Activated T-helper 2 cell treated with anti-CD3 and anti-CD28 coated beads, Interferon-gamma antibody, Interleukin-2, Interleukin-4, amounts not matched to agents 10 μg/mL and 5 μg/mL and 100 μg/mL, durations not matched to agents 14 hours and 24 hours and 36 hours (primary cell): ENCODE results near the gene FAM180A. TPM values are rescaled to one million over a fixed set of nuclear protein-coding genes. Genes with fewer than 3 reads are reported as not detected.

Experiments used
- DNase-seq: peaks from one replicate; pipeline ENCODE4 v3.0.0; 2021; ENCODE audit warnings: low spot score
- H3K27ac Mint-ChIP-seq: one replicate; pipeline ENCODE4 v1.8.0; 2021; ENCODE audit warnings: mixed read lengths
- H3K27me3 Mint-ChIP-seq: one replicate; pipeline ENCODE4 v1.8.0; 2021; ENCODE audit warnings: low read depth, mixed read lengths
- H3K36me3 Mint-ChIP-seq: one replicate; pipeline ENCODE4 v1.8.0; 2021; ENCODE audit warnings: low read depth, mixed read lengths
- H3K4me1 Mint-ChIP-seq: one replicate; pipeline ENCODE4 v1.8.0; 2021; ENCODE audit warnings: low read depth, mixed read lengths
- H3K4me3 Mint-ChIP-seq: one replicate; pipeline ENCODE4 v1.8.0; 2021; ENCODE audit warnings: low read depth, mild to moderate bottlenecking, moderate library complexity, mixed read lengths
- H3K9me3 Mint-ChIP-seq: one replicate; pipeline ENCODE4 v1.8.0; 2021; ENCODE audit warnings: mixed read lengths
- intact Hi-C: fragments of 100-400 bp; cut with micrococcal nuclease; formaldehyde crosslinking; loops from one replicate; pipeline ENCODE4 v1.15.1; 2023
- total RNA-seq: library from RNA; stranded (reverse); gene quantifications from 2 replicates; pipeline ENCODE4 v1.2.3, GENCODE V29; 2022

The FAM180A gene
- total RNA-seq, 1 donor from 2014 or later = not detected

GRCh38 chr7:135726911-135727673, 21.5 kb downstream of the FAM180A start:
- Mint-ChIP-seq H3K4me1 (no peaks in the 10 kb centered on the region), H3K36me3 (no peaks in the 10 kb centered on the region), H3K27me3 (peaks cover 3% of the 10 kb centered on the region), H3K9me3 (no peaks in the 10 kb centered on the region), H3K4me3 (no peak overlapping the region), H3K27ac (no peak overlapping the region)
- intact Hi-C loops = no loop called here
- DNase-seq = no peak

- Mint-ChIP-seq H3K27ac (no peak overlapping the region), H3K4me3 (no peak overlapping the region), H3K36me3 (no peaks in the 10 kb centered on the region), H3K9me3 (no peaks in the 10 kb centered on the region), H3K4me1 (no peaks in the 10 kb centered on the region), H3K27me3 (peaks cover 3% of the 10 kb centered on the region)
- intact Hi-C loops = no loop called here
- DNase-seq = no peak
Observed at GRCh38 chr7:135726276-135726788, 22.3 kb downstream of the FAM180A start.

DNA sequence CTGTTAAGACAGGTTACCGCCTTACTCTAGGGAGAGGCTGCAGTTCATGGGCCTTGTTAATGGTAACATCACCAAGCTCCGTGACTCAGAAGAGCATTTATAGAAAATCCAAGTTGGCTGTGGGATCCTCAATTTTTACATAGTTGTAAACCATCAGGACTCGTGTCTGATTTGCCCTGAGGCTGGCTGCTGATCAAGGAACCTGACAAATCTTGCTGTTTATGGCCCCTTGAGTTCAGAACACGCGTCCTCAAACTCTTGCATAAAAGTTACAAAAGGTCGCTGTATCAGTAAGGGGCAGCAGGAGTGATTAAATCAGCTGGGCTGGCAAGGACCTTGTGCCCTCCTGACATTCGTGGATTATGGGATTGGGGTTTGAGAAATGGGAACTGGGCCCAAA, 25.2 kb downstream of the FAM180A start:
- intact Hi-C loops = no loop called here
- no peaks in the 10 kb centered on the region for H3K9me3 Mint-ChIP-seq
- H3K36me3 Mint-ChIP-seq = no peaks in the 10 kb centered on the region
- H3K27ac Mint-ChIP-seq = no peak overlapping the region
- H3K27me3 Mint-ChIP-seq = peaks cover 3% of the 10 kb centered on the region
- no peak overlapping the region for H3K4me3 Mint-ChIP-seq
- no peaks in the 10 kb centered on the region for H3K4me1 Mint-ChIP-seq
- DNase-seq = no peak

- H3K36me3 Mint-ChIP-seq = no peaks in the 10 kb centered on the region
- intact Hi-C loops = no loop called here
- DNase-seq = no peak
- no peak overlapping the region for H3K27ac Mint-ChIP-seq
- H3K9me3 Mint-ChIP-seq = no peaks in the 10 kb centered on the region
- H3K27me3 Mint-ChIP-seq = peaks cover 3% of the 10 kb centered on the region
- H3K4me3 Mint-ChIP-seq = no peak overlapping the region
- no peaks in the 10 kb centered on the region for H3K4me1 Mint-ChIP-seq
Observed at GRCh38 chr7:135721198-135721820, 27.3 kb downstream of the FAM180A start.

DNA sequence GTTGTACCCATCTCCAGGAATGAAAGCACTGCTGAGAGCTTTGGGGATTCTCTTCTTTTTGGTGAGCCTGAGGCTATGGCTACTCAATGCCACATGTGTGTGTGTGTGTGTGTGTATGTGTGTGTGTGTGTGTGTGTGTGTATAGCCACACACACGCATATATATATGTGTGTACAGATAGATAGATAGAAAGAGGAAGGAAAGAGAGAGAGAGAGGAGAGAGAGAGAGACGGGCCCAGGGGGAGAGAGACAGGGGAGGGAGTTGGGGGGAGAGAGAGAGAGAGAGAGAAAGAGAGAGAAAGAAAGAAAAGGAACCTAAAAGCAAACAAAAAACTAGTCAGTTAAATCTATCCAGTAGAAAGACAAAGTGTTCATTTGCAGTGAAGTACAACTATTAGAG, 28.9 kb downstream of the FAM180A start:
- Mint-ChIP-seq H3K4me3 (no peak overlapping the region), H3K27me3 (peaks cover 3% of the 10 kb centered on the region), H3K4me1 (no peaks in the 10 kb centered on the region), H3K9me3 (no peaks in the 10 kb centered on the region), H3K36me3 (no peaks in the 10 kb centered on the region), H3K27ac (no peak overlapping the region)
- no peak for DNase-seq
- intact Hi-C loops = no loop called here

GRCh38 chr7:135718794-135719437, 29.7 kb downstream of the FAM180A start:
- Mint-ChIP-seq H3K27me3 (peaks cover 2% of the 10 kb centered on the region), H3K4me3 (no peak overlapping the region), H3K36me3 (no peaks in the 10 kb centered on the region), H3K9me3 (no peaks in the 10 kb centered on the region), H3K27ac (no peak overlapping the region), H3K4me1 (no peaks in the 10 kb centered on the region)
- intact Hi-C loops = no loop called here
- DNase-seq = no peak

GRCh38 chr7:135718219-135718618, 30.4 kb downstream of the FAM180A start:
- H3K4me1 Mint-ChIP-seq = no peaks in the 10 kb centered on the region
- DNase-seq = no peak
- no peak overlapping the region for H3K4me3 Mint-ChIP-seq
- H3K27ac Mint-ChIP-seq = no peak overlapping the region
- no peaks in the 10 kb centered on the region for H3K36me3 Mint-ChIP-seq
- no peaks in the 10 kb centered on the region for H3K27me3 Mint-ChIP-seq
- intact Hi-C loops = no loop called here
- no peaks in the 10 kb centered on the region for H3K9me3 Mint-ChIP-seq

DNA sequence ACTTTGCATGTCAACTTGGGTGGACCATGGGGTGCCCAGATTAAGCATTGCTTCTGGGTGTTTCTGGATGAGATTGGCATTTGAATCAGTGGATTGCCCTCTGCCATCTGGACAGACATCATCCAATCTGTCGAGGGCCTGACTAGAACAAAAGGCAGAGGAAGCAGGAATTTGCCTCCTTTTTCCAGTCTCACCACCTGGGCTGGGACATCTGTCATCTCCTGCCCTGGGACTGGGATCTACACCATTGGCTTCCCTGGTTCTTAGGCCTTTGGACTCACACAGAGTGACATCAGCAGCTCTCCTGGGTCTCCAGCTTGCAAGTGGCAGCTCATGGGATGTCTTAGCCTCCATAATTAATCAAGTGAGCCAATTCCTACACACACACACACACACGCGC, 30.9 kb downstream of the FAM180A start:
- no peaks in the 10 kb centered on the region for H3K27me3 Mint-ChIP-seq
- H3K4me3 Mint-ChIP-seq = no peak overlapping the region
- no peaks in the 10 kb centered on the region for H3K4me1 Mint-ChIP-seq
- H3K36me3 Mint-ChIP-seq = no peaks in the 10 kb centered on the region
- no peak for DNase-seq
- H3K9me3 Mint-ChIP-seq = no peaks in the 10 kb centered on the region
- H3K27ac Mint-ChIP-seq = no peak overlapping the region
- intact Hi-C loops = no loop called here

- DNase-seq = no peak
- H3K4me3 Mint-ChIP-seq = no peak overlapping the region
- H3K9me3 Mint-ChIP-seq = no peaks in the 10 kb centered on the region
- H3K36me3 Mint-ChIP-seq = no peaks in the 10 kb centered on the region
- H3K4me1 Mint-ChIP-seq = no peaks in the 10 kb centered on the region
- intact Hi-C loops = no loop called here
- no peaks in the 10 kb centered on the region for H3K27me3 Mint-ChIP-seq
- H3K27ac Mint-ChIP-seq = no peak overlapping the region
Observed at GRCh38 chr7:135716677-135717238, 31.9 kb downstream of the FAM180A start.

DNA sequence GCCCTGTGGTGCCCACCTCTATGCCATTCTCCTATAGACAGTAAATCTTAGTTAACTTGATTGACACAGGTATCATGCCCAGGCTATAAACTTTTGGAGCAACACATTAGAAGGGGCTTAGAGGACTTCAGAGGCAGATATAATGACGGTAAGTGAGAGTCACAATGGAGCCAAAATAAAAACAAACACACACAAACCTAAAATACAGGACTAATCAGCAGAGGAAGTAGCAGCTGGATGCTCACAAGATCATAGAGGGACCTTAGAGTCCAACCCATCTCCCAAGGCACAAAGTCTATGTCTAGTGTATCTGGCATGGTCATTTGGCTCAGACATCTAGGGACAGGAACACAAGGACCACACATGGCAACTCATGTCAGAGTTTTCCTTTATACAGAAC, 32.9 kb downstream of the FAM180A start:
- no peaks in the 10 kb centered on the region for H3K36me3 Mint-ChIP-seq
- intact Hi-C loops = no loop called here
- H3K4me1 Mint-ChIP-seq = no peaks in the 10 kb centered on the region
- no peaks in the 10 kb centered on the region for H3K9me3 Mint-ChIP-seq
- H3K27ac Mint-ChIP-seq = no peak overlapping the region
- H3K4me3 Mint-ChIP-seq = no peak overlapping the region
- DNase-seq = no peak
- no peaks in the 10 kb centered on the region for H3K27me3 Mint-ChIP-seq

- H3K27me3 Mint-ChIP-seq = no peaks in the 10 kb centered on the region
- H3K4me3 Mint-ChIP-seq = no peak overlapping the region
- H3K4me1 Mint-ChIP-seq = no peaks in the 10 kb centered on the region
- intact Hi-C loops = no loop called here
- DNase-seq = no peak
- H3K36me3 Mint-ChIP-seq = no peaks in the 10 kb centered on the region
- H3K27ac Mint-ChIP-seq = no peak overlapping the region
- no peaks in the 10 kb centered on the region for H3K9me3 Mint-ChIP-seq
Observed at GRCh38 chr7:135715055-135715522, 33.5 kb downstream of the FAM180A start.

DNA sequence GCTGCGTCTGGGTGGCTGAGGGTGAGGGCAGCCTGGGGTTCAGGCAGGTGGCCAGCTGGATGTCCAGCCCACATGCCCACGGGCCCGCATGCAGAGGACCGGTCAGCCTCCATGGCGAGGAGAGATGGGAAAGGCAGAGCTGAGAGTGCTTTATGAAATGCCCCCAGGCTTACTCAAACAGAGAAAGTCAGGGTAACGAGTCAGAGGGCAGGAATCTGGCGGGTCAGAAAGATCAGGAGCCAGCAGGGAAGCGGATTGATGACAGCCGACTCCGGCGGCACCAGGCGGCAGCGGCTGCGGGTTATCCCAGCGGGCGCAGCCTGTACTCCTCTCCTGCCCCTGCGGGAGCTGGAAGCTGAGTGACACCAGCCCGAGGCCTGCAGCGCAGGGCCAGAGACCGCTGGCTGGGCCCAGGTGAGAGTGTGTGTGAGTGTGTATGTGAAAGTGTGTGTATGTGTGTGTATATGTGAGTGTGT, 34.0 kb downstream of the FAM180A start:
- no peaks in the 10 kb centered on the region for H3K4me1 Mint-ChIP-seq
- no peaks in the 10 kb centered on the region for H3K36me3 Mint-ChIP-seq
- H3K27ac Mint-ChIP-seq = no peak overlapping the region
- no peak for DNase-seq
- intact Hi-C loops = loop anchor here (5.0 kb wide), 1 partner anchor 52 kb away; the partner anchor contains the start of gene STMP1
- H3K27me3 Mint-ChIP-seq = no peaks in the 10 kb centered on the region
- H3K9me3 Mint-ChIP-seq = no peaks in the 10 kb centered on the region
- H3K4me3 Mint-ChIP-seq = no peak overlapping the region
